Neural cell (in vitro differentiated cells): ENCODE results near the gene CST9L. TPM values are rescaled to one million over a fixed set of nuclear protein-coding genes. Genes with fewer than 3 reads are reported as not detected.

Source experiments
- H2AFZ ChIP-seq: fragments of 200-600, 300-800 bp; sonication (generic), shearing (Covaris generic); 2 replicates; pipeline ENCODE4 v1.6.0; 2014; ENCODE audit warnings: low read depth, mild to moderate bottlenecking, antibody characterized with exemption, low read length, moderate library complexity
- H3F3A ChIP-seq: fragments of 200-600 bp; shearing (Covaris generic); 2 replicates; pipeline ENCODE4 v1.6.1; 2016; ENCODE audit warnings: mild to moderate bottlenecking, moderate library complexity, mixed read lengths, antibody characterized with exemption, low read length; ENCODE audit not compliant: insufficient read depth, poor library complexity, severe bottlenecking
- H3K27ac ChIP-seq: fragments of 200-600, 300-800 bp; sonication (generic), shearing (Covaris generic); 2 replicates; pipeline ENCODE4 v1.5.1; 2014; ENCODE audit warnings: mild to moderate bottlenecking, low read length, moderate library complexity
- H3K27me3 ChIP-seq: fragments of 300-800, 200-600 bp; sonication (generic), shearing (Covaris generic); 2 replicates; pipeline ENCODE4 v1.6.0; 2014; ENCODE audit warnings: mild to moderate bottlenecking, low read depth, low read length, moderate library complexity; ENCODE audit not compliant: insufficient read depth
- H3K36me3 ChIP-seq: fragments of 300-800, 200-600 bp; sonication (generic), shearing (Covaris generic); 2 replicates; pipeline ENCODE4 v1.5.1; 2014; ENCODE audit warnings: mild to moderate bottlenecking, antibody characterized with exemption, low read length, moderate library complexity; ENCODE audit not compliant: insufficient read depth
- H3K4me2 ChIP-seq: fragments of 300-800, 200-600 bp; sonication (generic), shearing (Covaris generic); 2 replicates; pipeline ENCODE4 v1.6.0; 2014; ENCODE audit warnings: mild to moderate bottlenecking, low read length
- H3K4me3 ChIP-seq: fragments of 300-800, 200-600 bp; sonication (generic), shearing (Covaris generic); 2 replicates; pipeline ENCODE4 v1.5.1; 2014; ENCODE audit warnings: mild to moderate bottlenecking, low read length, moderate library complexity
- H3K79me2 ChIP-seq: fragments of 200-600 bp; shearing (Covaris generic); replicated peaks from 2 replicates; pipeline ENCODE4 v1.6.0; 2014; ENCODE audit warnings: mild to moderate bottlenecking, low read length, moderate library complexity; ENCODE audit not compliant: insufficient read depth
- H3K9ac ChIP-seq: fragments of 300-800, 200-600 bp; sonication (generic), shearing (Covaris generic); 2 replicates; pipeline ENCODE4 v1.6.1; 2016; ENCODE audit warnings: mild to moderate bottlenecking, low read length, mixed read lengths
- H3K9me2 ChIP-seq: fragments of 200-600 bp; shearing (Covaris generic); 2 replicates; pipeline ENCODE4 v1.6.1; 2016; ENCODE audit warnings: mild to moderate bottlenecking, low read length, mixed read lengths; ENCODE audit not compliant: insufficient read depth
- H3K9me3 ChIP-seq: fragments of 200-600, 300-800 bp; sonication (generic), shearing (Covaris generic); 2 replicates; pipeline ENCODE4 v1.6.1; 2016; ENCODE audit warnings: mild to moderate bottlenecking, mixed run types, low read length, moderate library complexity, mixed read lengths
- H4K20me1 ChIP-seq: fragments of 200-600 bp; shearing (Covaris generic); 2 replicates; pipeline ENCODE4 v1.6.1; 2016; ENCODE audit warnings: mild to moderate bottlenecking, mixed run types; ENCODE audit not compliant: insufficient read depth
- CTCF ChIP-seq: fragments of 450-650 bp; IDR thresholded peaks from 2 replicates; pipeline ENCODE4 v1.5.1; 2014; ENCODE audit warnings: antibody characterized with exemption, mild to moderate bottlenecking, moderate library complexity; ENCODE audit not compliant: poor library complexity, severe bottlenecking
- EP300 ChIP-seq: fragments of 450-650 bp; conservative IDR thresholded peaks from 2 replicates; pipeline ENCODE4 v1.6.1; 2014; ENCODE audit warnings: antibody characterized with exemption, mild to moderate bottlenecking, moderate library complexity; ENCODE audit not compliant: poor library complexity, severe bottlenecking
- EZH2 ChIP-seq: fragments of 200-600, 300-800 bp; shearing (Covaris generic), sonication (generic); IDR thresholded peaks from 2 replicates; pipeline ENCODE4 v1.6.1; 2014; ENCODE audit warnings: antibody characterized with exemption, low read length, borderline replicate concordance, mild to moderate bottlenecking; ENCODE audit not compliant: insufficient read depth, poor library complexity, severe bottlenecking
- MXI1 ChIP-seq: fragments of 450-650 bp; conservative IDR thresholded peaks from 2 replicates; pipeline ENCODE4 v1.6.1; 2014; ENCODE audit warnings: antibody characterized with exemption, mild to moderate bottlenecking; ENCODE audit not compliant: poor library complexity, severe bottlenecking
- POLR2AphosphoS5 ChIP-seq: IDR thresholded peaks from 2 replicates; pipeline ENCODE4 v1.6.1; 2012
- RAD21 ChIP-seq: fragments of 450-650 bp; conservative IDR thresholded peaks from 2 replicates; pipeline ENCODE4 v1.6.1; 2014; ENCODE audit warnings: antibody characterized with exemption, mild to moderate bottlenecking, moderate library complexity
- REST ChIP-seq: IDR thresholded peaks from 2 replicates; pipeline ENCODE4 v1.6.1; 2012; ENCODE audit warnings: borderline replicate concordance
- SMC3 ChIP-seq: fragments of 450-650 bp; conservative IDR thresholded peaks from 2 replicates; pipeline ENCODE4 v1.6.1; 2014; ENCODE audit warnings: antibody characterized with exemption, mild to moderate bottlenecking, moderate library complexity; ENCODE audit not compliant: poor library complexity
- TAF1 ChIP-seq: IDR thresholded peaks from 2 replicates; pipeline ENCODE4 v1.6.1; 2012; ENCODE audit warnings: low read depth
- polyA minus RNA-seq: library from RNA; depleted of rRNA, polyadenylated mRNA; stranded (reverse); fragments of >200 nt; gene quantifications from 2 replicates; pipeline ENCODE4 v1.2.3, GENCODE V29; 2014
- polyA plus RNA-seq: library from polyadenylated mRNA; depleted of rRNA; stranded (reverse); fragments of >200 nt; gene quantifications from 2 replicates; pipeline ENCODE4 v1.2.3, GENCODE V29; 2014

The CST9L gene, protein sequence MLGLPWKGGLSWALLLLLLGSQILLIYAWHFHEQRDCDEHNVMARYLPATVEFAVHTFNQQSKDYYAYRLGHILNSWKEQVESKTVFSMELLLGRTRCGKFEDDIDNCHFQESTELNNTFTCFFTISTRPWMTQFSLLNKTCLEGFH
- not detected in 2 replicates for polyA plus RNA-seq
- not detected in 2 replicates for polyA minus RNA-seq

DNA sequence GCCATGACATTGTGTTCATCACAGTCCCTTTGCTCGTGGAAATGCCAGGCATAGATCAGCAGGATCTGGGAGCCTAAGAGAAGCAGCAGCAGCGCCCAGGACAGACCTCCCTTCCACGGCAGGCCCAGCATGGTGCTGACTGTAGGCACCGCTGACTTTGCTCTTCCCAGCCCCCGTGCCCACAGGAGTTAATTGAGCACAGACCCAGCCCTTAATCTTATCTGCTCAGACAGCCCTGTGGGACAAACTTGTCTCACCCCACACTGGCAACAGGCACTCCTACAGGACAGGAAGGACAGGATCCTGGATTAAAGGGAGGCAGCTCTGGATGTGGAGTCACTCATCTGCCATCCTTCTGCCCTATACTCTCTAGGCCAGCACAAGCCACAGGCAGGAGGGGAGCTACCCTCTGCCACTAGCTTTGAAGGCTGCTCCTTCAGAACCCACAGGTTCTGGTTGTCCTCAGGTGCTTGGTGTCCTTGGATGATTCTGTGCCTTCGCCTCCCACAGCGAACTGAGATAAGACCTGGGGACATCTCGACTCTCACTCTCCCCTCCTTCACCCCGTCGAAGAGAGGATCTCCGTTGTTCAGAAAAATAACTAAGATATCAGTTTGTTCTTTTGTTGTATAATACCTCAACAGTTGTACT lies at the start of gene CST9L:
Gene CST9L (minus strand): TSS at position 165 of the 651 bp plus-strand sequence. CDS start 34 bp downstream, at position 131.
- H3K36me3 ChIP-seq = no peaks in the 10 kb centered on the region
- H3K27ac ChIP-seq = no peak within 1 kb of the TSS
- H3K27me3 ChIP-seq = no peaks in the 10 kb centered on the region
- no peak within 1 kb of the TSS for H3K9ac ChIP-seq
- no peaks in the 10 kb centered on the region for H3K9me2 ChIP-seq
- no peaks in the 10 kb centered on the region for H3K9me3 ChIP-seq
- no peak within 1 kb of the TSS for H3K4me2 ChIP-seq
- TF ChIP-seq TAF1 (no peak), EZH2 (no peak), CTCF (no peak), POLR2AphosphoS5 (no peak), SMC3 (no peak), MXI1 (no peak), RAD21 (no peak), EP300 (no peak), REST (no peak)
- no peaks in the 10 kb centered on the region for H3F3A ChIP-seq
- H3K4me3 ChIP-seq = no peak within 1 kb of the TSS
- no peak within 1 kb of the TSS for H2AFZ ChIP-seq
- H3K79me2 ChIP-seq = no peaks in the 10 kb centered on the region
- no peaks in the 10 kb centered on the region for H4K20me1 ChIP-seq

- Histone ChIP-seq H3F3A (no peaks in the 10 kb centered on the region), H3K27ac (no peak overlapping the region), H3K79me2 (no peaks in the 10 kb centered on the region), H3K36me3 (no peaks in the 10 kb centered on the region), H4K20me1 (no peaks in the 10 kb centered on the region), H3K9me3 (no peaks in the 10 kb centered on the region), H3K4me3 (no peak overlapping the region), H3K27me3 (no peaks in the 10 kb centered on the region), H3K4me2 (no peak overlapping the region), H2AFZ (no peak overlapping the region), H3K9me2 (no peaks in the 10 kb centered on the region), H3K9ac (no peak overlapping the region)
- TF ChIP-seq TAF1 (no peak), EP300 (no peak), CTCF (no peak), EZH2 (no peak), MXI1 (no peak), REST (no peak), RAD21 (no peak), SMC3 (no peak), POLR2AphosphoS5 (no peak)
These were observed 45.9 kb upstream of the CST9L start for GRCh38 chr20:23614163-23614562.
